HG03460 (cell line): ENCODE data around the gene PHLDA2.

ENCODE experiments used
- ATAC-seq: cut with Tn5 transposase; IDR thresholded peaks from one replicate; pipeline ENCODE4 v1.9.1; 2021; ENCODE audit not compliant: unreplicated experiment

PHLDA2 gene

DNA sequence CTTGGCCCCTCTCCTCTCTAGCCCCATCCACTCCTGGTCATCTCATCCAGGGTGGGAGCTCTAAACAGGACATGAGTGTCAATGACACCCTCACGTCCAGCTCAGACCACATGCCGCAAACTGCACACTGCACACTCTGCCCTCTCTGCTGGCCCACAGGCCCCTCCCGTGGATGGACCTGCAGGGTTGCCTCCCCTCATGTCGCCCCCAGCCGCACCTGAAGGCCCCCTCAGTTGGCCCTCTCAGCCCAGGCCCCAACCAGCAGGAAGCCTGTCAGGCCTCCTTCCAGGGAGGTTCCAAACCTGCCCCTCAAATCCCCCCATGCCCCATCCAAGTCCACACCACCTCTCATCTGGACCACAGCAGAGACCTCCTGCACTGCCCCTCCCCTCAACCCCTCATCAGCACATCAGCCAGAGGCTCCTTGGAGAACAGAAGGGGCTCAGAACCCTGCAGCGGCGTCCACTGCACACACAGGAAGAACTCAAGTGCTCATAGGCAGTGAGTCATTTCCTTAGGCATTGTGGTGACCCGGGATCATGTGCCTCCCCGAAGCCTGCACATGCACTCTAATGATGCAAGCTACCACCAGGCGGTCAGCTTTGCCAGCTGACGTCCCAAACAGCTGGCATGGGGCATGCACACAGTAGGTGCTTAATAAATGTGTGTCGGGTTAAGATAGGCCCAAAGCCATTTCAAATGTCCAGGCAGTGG is 30.7 kb downstream of the PHLDA2 start:
- no peak for ATAC-seq

DNA sequence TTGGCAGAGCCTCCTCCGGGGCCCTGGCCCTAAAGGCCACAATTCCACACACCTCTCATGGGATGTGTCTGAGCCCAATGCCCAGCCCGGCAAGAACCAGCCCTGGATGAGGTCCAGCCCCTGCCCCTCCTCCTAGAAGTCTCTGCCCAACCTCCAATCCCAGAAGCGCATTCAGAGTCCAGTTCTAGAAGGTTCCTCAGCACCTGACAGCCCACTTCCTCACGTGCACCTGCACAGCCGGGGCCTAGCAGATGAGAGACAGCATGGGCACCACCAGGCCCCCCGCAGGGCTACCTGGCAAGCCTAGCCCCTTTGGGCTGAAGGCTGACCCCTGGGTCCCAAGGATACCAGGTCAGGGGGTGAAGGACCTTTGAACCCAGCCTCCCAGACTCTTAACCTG is 32.2 kb downstream of the PHLDA2 start:
- ATAC-seq: no peak

DNA sequence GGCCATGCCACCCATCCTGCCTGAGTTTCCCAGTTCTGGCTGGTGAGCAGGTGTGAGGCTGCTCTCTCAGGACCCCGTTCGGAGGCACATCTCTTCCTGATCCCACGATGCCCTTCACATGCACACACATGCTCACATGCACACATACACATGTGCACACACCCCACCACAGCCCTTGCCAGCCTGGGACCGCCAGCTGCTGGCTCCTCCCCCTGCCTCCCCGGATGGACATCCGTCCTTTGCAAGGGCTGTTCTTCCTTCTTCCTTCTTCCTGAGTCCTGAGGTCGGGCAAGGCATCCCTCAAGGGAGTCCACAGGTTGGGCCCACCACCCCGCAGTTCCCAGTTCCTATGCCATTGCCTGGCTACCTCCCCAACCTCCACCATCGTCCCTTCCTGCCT is 33.2 kb downstream of the PHLDA2 start:
- ATAC-seq: no peak

DNA sequence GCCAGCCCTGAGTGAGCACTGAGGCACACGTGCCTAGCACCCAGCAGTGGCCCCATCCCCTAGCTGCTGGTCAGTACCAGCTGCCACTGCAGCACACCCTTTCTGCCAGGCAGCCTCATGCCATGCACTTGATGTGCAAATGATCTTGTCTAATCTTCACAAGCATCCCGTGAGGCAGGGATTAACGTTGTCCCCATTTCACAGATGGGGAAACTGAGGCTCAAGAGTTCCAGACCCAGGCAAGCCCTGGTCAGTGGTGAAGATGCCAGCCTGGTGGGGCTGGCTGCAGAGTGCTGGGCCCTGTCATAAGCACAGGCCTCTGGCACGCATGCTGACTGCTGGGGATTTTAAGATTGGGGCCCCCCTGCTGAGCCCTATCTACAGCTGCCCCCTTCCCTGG is 35.3 kb downstream of the PHLDA2 start:
- ATAC-seq: no peak

DNA sequence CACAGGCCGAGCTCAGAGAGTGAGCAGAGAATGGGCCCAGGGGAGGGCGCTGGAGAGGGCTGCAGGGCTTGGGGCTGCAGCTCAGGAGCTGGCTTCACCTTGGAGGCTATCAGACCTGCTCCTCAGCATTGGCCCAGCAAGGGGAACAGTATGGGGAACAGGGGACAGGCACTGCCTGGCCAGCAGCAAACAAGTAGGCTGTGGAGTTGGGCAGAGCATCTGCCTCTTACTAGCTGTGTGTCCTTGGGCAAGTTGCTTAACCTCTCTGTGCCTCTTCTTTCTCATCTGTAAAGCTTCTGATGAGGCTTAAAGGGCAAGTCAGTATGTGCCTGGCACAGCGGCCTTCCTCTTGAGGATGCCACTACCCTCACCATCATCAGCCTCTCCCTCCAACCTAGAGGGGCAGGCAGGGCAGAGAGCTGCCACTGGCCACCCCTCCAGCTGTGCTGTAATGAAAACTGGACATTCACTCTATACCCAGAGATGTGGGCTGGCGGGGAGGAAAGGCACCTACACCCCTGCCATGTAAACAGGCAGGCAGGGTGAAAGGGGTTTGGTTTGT is 36.2 kb downstream of the PHLDA2 start:
- ATAC-seq: no peak

DNA sequence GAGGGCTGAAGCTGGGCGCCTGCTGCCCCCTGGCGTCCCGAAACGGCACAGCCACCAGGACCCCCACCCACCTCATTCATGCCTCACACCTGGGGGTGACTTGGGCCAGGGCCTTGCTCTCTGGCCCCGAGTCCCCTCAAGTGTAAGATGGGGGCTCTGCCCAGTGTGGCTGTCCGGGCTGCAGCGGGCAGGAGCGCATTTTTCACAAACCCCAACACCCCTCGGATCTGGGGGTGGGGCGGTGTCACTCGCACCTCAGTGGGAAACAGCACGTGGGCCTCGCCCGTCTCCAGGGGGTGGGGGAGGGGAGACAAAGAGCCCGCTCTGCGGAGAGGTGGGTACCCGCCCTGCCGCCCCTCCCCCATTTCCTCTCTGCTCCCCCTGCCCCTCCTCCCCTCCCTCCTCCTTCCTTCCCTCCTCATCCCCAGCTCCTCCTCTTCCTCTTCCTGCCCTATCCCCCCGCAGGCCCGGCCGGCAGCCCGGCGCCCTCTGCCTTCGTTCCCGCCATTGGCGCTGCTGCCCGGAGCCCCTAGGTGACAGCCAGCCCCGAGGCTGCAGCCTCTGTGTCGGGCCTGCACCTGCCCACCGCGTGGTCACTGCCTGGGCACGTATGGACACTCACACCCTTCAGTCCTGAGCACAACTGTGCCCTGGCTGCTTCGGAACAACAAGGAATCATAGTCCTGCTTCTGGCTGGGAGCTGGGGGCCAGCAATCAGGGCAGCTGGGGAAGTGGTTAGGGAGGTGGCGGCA is 36.8 kb downstream of the PHLDA2 start:
- no peak for ATAC-seq

DNA sequence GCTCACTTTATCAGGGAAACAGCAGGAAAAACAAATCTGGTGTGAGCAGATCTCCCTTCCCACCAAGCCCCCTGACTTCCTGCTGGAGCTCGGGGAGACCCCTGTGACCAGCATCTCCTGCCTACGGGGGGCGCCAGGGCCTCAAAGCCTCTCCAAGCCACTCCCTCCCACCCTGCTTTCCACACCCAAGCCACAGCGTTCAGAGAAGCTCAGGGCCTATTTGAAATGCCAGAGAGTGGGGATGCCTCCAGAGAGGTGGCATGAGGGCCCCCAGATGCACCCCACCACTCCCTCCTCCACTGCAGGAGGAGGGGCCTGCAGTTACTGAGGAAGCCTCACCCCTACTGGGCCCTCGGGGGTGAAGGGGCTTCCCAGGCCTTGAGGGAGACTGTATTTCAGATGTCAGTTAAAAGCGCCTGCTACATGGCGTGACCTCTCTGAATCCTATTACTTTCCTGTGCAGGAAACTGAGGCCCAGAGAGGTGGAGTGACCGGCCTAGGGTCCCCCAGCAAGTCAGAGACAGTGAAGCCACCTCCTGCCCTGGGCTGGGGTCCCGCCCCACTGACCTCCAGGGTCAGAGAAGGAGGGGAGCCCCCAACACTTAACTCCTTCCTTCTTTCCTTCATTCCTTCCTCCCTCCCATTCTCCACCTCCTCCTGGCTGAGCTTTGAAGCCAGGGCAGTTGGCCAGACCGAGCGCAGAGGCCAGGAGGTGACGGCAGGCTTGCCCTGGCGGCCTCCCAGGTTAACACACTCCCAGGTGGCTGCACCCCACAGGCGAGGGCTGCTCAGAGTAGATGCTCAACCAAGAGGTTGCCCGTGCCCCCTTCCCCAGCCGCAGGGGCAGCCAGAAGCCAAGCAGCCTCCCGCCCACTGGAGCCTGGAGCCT is 37.6 kb downstream of the PHLDA2 start:
- no peak for ATAC-seq

DNA sequence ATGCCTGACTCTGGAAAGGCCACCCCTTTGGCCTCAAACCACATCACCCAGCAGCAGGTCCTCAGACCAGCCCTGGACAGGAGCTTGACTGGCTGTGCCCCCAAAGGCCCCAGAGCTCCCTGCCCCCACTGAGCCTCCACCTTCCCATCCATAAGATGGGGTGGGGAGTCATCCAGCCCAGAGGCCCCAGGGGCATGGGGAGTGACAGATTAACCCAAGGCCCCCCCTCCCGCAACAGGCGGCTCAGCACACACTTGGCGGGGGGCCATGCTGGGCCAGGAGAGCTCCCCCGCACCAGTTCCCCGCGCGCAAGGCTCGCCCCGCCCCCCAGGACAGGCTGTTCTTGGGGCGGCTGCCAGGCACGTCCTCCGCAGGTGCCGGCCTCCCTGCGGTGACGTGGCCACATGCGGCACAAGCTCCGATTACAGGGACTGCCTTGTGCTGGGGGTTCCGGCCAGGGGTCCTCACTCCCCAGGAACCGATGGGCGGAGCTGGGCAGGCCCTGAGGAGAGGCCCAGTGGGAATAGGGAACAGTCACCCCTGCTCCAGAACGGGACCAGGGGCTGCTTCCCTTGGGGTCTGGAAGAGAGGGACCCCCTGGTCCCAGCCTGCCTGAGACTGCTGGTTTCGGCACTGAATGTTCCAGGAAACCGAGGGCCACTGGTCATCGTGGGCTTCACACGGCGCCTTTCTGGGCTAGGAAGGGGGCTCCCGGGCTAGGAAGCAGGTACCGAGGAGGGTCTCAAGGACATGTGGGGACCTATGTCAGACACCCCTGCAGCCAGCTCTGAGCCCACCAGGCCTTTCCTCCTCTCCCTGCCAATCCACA is 38.5 kb downstream of the PHLDA2 start:
- no peak for ATAC-seq

DNA sequence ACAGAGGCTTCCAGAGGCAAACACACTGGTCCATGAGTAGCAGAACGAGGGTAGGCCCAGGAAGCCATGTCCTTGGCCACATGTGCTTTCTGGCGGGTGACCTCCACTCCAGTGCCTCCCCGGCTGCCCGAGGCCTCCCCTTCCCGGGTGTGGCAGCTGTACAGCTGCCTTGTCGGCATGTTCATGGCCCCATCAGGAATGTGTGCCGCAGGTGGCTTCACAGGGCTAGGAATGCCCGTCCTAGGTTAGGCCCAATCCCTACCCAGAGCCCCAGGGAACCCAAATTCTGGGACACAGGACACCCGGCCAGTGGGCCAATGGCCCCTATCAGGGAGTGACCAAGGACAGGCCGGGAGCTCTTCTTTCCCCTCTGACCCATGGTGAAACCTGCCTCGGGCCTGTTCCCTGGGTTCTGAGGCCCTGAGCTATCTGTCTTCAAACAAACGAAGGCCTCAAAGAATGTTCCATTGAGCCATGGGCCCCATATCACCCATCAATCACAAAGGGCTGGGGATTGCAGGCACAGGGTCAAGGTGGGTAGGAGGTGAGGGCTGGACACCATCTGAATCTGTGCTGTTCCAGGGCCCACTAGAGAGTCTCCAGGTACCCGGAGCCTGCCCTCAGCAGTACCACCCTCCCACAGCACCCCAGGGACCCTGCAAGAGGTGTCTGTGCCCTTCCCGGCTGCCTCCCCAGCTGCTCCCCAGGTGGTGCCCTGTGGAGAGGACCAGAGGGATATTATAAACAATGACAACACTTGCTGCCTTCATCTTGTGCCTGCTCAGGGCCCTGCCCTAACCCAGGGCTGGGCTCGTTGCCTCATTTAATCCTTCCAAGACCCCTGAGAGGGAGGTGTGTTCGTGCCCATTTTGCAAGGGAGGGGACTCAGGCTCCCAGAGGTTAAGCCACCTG is 39.6 kb downstream of the PHLDA2 start:
- no peak for ATAC-seq

DNA sequence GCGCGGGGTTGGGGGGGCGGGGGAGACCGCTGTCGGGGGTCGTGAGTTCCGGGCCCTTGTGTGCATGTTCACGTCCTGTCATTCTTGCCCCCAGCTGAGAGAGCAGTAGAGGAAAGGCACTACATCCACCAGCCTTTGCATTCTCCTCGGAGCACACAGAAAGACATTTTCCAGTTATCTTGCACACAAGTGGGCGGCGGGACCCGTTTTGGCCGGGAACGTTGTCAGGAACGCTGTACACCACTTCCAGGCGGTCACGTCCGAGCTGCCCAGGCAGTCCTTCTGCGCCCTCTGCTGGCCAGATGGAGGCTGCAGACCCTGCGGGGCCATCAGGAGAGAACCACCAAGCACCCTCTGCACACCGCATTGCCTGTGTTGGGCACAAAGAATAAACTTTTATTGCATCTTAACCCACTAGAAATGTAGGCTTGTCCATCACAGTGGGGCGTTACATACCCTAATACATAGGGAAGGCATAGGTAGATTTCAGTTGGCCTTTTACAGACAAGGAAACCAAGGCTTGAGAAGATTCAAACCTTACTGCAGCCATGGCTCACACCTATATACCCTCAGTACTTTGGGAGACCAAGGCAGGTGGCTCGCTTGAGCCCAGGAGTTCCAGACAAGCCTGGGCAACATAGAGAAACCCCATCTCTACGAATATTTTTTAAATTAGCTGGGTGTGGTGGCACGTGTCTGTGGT is 40.8 kb downstream of the PHLDA2 start:
- ATAC-seq: no peak

DNA sequence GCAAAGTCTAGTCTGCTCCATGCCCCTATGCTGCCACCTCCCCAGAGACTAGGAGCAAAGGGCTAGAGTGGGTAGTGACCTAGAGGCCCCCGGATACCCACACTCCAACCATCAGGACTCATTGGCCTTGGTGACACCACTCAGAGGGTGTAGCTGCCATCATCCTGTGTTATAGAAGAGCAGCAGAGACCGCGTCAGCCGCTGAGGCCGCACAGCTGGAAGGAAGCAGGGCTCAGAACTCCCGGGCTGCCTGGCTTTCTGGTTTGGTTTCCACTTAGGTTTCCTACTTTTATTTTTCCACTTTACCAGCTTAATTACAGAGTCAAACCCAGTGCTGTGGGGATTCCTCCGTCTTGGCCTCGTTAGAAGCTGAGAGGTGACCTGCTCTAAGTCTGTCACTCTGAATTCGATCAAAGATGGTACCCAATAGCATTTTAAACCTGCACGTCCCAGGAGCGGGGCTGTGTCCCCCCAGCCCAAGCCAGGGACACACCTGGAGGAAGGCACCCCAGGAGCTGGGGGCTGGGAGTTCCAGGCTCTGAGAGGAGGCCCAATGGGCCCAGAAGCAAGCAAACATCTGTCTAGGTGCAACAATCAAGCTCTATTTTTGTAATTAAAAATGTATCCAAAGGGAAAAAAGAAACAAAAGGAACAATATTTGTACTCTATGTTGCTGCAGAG is 41.6 kb downstream of the PHLDA2 start:
- no peak for ATAC-seq

DNA sequence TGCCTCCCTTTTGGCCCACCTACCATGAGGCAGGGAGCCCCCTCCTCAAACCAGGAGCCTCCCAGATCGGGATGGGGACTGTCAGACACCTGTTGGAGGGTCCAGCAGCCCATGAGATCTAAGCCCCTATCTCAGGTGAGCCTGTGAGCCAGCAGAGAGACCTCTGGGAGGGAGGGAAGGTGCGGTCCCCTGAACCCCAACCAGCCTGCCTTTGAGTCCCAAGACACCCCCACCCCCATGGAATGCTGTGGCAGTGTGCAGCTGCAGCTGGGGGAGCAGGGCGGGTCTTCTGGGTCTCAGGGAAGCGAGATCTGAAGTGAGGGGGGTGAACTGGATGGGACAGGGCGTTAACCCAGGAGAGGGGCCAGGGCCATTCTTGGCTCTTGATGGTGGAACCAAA is 42.3 kb downstream of the PHLDA2 start:
- no peak for ATAC-seq

DNA sequence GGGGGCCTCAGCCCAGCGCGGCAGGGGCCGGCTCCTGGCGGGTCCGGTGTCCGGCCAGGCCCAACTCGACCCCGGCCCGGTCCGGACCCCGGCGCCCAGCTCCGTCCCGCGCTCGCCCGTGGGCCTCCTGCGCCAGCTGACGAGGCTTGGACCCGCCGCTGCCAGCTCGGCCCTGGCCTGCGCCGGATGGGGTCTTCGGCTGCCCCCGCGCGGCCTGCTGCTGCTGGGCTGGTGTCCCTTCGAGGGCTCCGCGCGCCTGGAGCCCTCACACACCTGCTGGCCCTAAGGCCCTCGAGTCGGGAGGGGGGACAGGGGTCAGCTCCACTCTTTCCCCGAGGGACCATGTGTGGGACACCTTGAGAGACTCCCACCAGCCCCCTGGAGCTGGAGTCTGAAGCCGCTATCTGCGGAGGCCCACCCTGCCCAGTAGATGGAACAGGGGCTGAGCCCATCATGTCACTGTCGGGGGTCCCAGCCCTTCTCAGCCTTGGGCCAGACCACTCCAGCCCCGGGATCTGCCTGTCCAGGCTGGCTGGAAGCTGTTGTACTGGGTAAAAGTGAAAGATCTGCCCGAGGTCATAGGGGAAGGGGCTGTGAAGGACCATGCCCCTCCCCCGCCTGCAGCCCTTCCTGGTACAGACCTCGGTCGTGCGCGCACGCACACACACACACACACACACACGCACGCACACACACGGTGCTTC is 42.9 kb downstream of the PHLDA2 start:
- no peak for ATAC-seq

DNA sequence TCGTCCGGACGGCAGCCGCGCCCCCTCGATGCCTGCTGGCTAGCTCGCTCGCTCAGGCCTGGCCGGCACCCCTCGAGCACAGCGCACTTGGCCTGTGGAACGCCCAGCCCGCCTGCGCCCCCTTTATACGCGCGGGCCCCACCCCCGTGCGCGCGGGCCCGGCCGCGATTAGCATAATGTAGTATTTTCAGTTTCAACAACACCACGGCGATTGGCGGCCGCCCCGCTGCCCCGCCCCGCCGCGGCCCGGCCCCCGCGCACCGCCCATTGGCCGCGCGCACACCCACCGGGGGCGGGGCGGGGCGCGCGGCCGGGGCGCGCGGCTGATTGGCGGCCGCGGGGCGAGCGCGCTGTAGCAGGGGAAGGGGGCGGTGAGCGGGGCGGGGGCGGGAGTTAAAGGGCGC is 43.5 kb downstream of the PHLDA2 start, which contains the start of gene CDKN1C:
CDKN1C (minus strand) TSS at position 98 of the 404 bp plus-strand sequence. CDS start 319 bp downstream, outside the sequence.
- peak; percentile 71 for ATAC-seq

DNA sequence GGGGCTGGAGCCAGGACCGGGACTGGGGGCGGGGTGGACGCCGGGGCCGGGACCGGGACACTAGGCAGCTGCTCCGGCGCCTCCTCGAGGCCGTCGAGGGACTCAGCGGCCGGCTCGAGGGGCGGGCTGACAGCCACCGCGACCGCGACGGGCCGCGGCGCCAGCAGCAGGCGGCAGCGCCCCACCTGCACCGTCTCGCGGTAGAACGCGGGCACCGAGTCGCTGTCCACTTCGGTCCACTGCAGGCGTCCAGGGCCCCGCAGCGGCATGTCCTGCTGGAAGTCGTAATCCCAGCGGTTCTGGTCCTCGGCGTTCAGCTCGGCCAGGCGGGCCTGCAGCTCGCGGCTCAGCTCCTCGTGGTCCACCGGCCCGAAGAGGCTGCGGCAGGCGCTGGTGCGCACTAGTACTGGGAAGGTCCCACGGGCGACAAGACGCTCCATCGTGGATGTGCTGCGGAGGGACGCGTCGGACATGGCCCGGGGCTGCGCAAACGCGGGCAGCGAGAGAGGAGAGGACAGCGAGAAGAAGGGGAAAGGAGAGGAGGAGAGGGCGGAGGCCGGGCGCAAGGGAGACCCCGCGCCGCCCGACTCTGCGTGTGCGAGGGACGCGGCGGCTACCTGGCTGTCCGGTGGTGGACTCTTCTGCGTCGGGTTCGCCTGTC is 44.1 kb downstream of the PHLDA2 start:
- ATAC-seq: peak; percentile 6

DNA sequence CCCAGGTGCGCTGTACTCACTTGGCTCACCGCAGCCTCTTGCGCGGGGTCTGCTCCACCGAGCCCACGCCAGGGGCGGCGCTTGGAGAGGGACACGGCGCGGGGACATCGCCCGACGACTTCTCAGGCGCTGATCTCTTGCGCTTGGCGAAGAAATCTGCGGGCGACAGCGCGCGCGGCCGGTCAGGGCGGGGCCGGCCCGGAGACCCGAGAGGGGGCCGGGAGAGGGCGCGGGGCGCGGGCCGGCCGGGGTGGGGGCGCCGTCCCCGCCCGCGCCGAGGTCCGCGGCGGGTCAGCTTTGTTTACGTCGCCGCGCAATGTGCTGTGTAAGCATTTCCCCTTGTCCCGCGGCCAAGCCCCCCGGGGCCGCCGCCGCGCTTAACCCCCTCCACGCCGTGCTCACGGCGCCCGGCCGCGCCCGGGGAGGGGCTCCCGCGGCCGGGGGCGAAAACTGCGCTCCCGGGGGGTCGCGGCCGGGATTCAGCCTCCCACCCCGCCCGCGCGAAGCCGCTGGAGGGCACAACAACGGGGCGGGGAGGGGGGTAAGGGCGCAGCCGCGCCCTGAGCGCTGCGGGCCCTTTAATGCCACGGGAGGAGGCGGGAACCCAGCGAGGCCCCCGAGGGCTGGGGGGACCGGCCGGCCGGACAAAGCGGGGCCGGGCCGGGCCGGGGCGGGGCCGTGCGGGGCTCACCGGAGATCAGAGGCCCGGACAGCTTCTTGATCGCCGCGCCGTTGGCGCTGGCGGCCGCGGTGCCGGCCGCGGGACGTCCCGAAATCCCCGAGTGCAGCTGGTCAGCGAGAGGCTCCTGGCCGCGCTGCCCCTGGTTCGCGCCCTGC is 45.0 kb downstream of the PHLDA2 start:
- no peak for ATAC-seq
